HG03066 (cell line): ENCODE results near the gene ATP5PB.

ENCODE experiments used
- ATAC-seq: cut with Tn5 transposase; IDR thresholded peaks from one replicate; pipeline ENCODE4 v1.9.1; 2021; ENCODE audit warnings: low read depth; ENCODE audit not compliant: unreplicated experiment

ATP5PB gene

GRCh38 chr1:111448918-111449702 is at the start of gene ATP5PB, which contains the start of gene WDR77:
TSS of gene ATP5PB (plus strand) at chr1:111449464. CDS start at chr1:111449542, 78 bp downstream.
TSS of gene WDR77 (minus strand) at chr1:111449256. CDS start at chr1:111449169, 87 bp downstream.
- ATAC-seq: peak; percentile 94

GRCh38 chr1:111399792-111400610 is 49.3 kb upstream of the ATP5PB start:
- no peak for ATAC-seq

- no peak for ATAC-seq
Measured at GRCh38 chr1:111402083-111402482, 47.2 kb upstream of the ATP5PB start.

- no peak for ATAC-seq
Measured at GRCh38 chr1:111404588-111404987, 44.7 kb upstream of the ATP5PB start.

- ATAC-seq: peak; percentile 91
Measured at GRCh38 chr1:111406321-111406768, 42.9 kb upstream of the ATP5PB start.

- ATAC-seq: no peak
Measured at GRCh38 chr1:111407301-111407700, 42.0 kb upstream of the ATP5PB start.

- ATAC-seq: no peak
Measured at GRCh38 chr1:111412839-111413238, 36.4 kb upstream of the ATP5PB start.

GRCh38 chr1:111414756-111415155 is 34.5 kb upstream of the ATP5PB start:
- no peak for ATAC-seq

GRCh38 chr1:111415461-111415860 is 33.8 kb upstream of the ATP5PB start:
- ATAC-seq: no peak

GRCh38 chr1:111417755-111418154 is 31.5 kb upstream of the ATP5PB start:
- ATAC-seq: no peak

GRCh38 chr1:111419037-111419436 is 30.2 kb upstream of the ATP5PB start:
- no peak for ATAC-seq

- ATAC-seq: no peak
Measured at GRCh38 chr1:111420377-111420776, 28.9 kb upstream of the ATP5PB start.

GRCh38 chr1:111422546-111423391 is 26.5 kb upstream of the ATP5PB start:
- no peak for ATAC-seq

- no peak for ATAC-seq
Measured at GRCh38 chr1:111424281-111424680, 25.0 kb upstream of the ATP5PB start.

- ATAC-seq: no peak
Measured at GRCh38 chr1:111436726-111437125, 12.5 kb upstream of the ATP5PB start.

- no peak for ATAC-seq
Measured at GRCh38 chr1:111439461-111440351, 9.6 kb upstream of the ATP5PB start.

- no peak for ATAC-seq
Measured at GRCh38 chr1:111441573-111442192, 7.6 kb upstream of the ATP5PB start.

- ATAC-seq: no peak
Measured at GRCh38 chr1:111442457-111442856, 6.8 kb upstream of the ATP5PB start.

- no peak for ATAC-seq
Measured at GRCh38 chr1:111444031-111444430, 5.2 kb upstream of the ATP5PB start.
